PFSK-1 (cell line): ENCODE results near the gene CLPTM1L.

Experiments used
- FOXP2 ChIP-seq: optimal IDR thresholded peaks from 2 replicates; pipeline ENCODE3; 2011; ENCODE audit warnings: borderline replicate concordance, control low read depth, inconsistent platforms; ENCODE audit not compliant: insufficient read depth; ENCODE audit errors: extremely low read length, extremely low read depth
- POLR2AphosphoS5 ChIP-seq: IDR thresholded peaks from 2 replicates; pipeline ENCODE4 v1.6.1; 2012; ENCODE audit warnings: low read depth, mild to moderate bottlenecking, control low read depth, low read length, moderate library complexity
- SIN3A ChIP-seq: IDR thresholded peaks from 2 replicates; pipeline ENCODE4 v1.6.1; 2012; ENCODE audit warnings: mild to moderate bottlenecking, low read length, moderate library complexity, borderline replicate concordance; ENCODE audit not compliant: insufficient read depth
- TAF1 ChIP-seq: IDR thresholded peaks from 2 replicates; pipeline ENCODE4 v1.6.1; 2012; ENCODE audit warnings: low read length, control low read depth, borderline replicate concordance; ENCODE audit not compliant: insufficient read depth
- TF ChIP-seq, protein P1 (sequence below), 2 experiments: IDR thresholded peaks; 2 replicates each; pipeline versions ENCODE4 v1.6.1 to v1.8.0; 2011 to 2012; ENCODE audit warnings: low read depth in 2 of 2, low read length in 2 of 2, control low read depth in 1 of 2, inconsistent platforms in 1 of 2, mild to moderate bottlenecking in 1 of 2, moderate library complexity in 1 of 2; ENCODE audit not compliant: insufficient read depth in 1 of 2

The CLPTM1L gene

DNA sequence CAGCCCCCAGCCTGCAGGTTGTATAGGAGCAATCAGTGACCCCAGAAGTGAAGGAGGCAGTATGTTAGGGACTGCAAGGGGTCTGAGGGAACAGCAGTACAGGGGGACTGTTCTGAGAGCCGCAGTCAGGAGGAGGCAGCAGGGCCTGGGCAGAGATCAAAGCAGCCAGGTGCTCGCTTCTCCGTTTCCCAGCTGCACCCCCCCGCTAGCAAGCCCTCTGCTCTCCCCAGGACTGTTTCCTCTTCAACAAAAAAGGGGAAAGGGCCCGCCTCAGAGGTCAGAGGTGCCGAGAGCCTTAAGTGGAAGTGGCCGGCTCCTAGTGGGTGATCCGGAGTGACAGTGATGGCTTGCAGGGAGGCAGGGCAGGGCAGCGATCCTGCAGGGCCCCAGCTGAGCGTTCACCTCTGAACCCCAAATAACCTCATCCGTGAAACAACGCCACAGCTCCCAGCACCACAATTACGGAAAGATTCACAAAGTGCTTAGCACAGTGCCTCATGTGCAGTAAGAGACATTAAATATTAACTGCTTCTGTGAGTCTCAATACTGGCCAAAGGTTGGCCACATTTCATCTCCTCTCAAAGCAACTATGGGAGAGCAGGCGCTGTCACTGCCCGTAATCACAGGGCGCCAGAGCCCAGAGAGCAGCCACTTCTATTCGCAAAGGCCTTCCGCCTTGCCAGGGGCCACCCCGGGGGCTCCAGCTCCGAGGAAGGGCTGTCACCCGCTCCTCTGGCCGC, 8.0 kb downstream of the CLPTM1L start:
- TF ChIP-seq TAF1, result no peak
- TF ChIP-seq, protein P1, sequence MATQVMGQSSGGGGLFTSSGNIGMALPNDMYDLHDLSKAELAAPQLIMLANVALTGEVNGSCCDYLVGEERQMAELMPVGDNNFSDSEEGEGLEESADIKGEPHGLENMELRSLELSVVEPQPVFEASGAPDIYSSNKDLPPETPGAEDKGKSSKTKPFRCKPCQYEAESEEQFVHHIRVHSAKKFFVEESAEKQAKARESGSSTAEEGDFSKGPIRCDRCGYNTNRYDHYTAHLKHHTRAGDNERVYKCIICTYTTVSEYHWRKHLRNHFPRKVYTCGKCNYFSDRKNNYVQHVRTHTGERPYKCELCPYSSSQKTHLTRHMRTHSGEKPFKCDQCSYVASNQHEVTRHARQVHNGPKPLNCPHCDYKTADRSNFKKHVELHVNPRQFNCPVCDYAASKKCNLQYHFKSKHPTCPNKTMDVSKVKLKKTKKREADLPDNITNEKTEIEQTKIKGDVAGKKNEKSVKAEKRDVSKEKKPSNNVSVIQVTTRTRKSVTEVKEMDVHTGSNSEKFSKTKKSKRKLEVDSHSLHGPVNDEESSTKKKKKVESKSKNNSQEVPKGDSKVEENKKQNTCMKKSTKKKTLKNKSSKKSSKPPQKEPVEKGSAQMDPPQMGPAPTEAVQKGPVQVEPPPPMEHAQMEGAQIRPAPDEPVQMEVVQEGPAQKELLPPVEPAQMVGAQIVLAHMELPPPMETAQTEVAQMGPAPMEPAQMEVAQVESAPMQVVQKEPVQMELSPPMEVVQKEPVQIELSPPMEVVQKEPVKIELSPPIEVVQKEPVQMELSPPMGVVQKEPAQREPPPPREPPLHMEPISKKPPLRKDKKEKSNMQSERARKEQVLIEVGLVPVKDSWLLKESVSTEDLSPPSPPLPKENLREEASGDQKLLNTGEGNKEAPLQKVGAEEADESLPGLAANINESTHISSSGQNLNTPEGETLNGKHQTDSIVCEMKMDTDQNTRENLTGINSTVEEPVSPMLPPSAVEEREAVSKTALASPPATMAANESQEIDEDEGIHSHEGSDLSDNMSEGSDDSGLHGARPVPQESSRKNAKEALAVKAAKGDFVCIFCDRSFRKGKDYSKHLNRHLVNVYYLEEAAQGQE (IDR thresholded peaks at IDR 0.05; ENCODE audit: insufficient read depth in 1 of 2, low read depth in 2 of 2, low read length in 2 of 2), result no peak
- TF ChIP-seq POLR2AphosphoS5, result no peak
- no peak for TF ChIP-seq SIN3A
- no peak for TF ChIP-seq FOXP2

- TF ChIP-seq TAF1, result no peak
Observed at GRCh38 chr5:1336106-1336561, 8.8 kb downstream of the CLPTM1L start.

DNA sequence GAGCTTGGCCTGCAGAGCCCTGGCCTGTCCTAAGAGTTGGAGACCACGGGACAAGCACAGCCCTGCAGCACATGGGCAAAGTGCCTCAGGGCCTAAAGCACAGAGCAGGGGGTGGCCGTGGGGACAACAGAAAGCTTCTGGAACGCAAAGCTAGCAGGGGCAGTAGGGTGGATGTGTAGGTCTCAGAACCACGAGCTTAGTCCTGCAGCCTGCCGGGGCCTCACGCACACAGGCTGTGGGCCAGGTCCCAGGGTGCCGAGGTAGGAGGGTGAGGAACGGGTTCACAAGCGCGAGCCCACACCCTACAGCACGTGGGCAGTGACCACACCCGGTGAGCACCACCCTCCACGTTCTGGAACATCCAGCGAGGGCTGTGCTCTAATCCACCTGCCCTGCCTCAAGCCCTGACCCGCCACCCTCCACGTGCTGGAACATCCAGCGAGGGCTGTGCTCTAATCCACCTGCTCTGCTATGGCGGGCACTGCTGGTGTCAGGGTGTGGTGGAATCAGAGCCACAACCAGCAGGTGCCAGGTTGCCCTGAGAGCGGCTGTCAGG, 9.3 kb downstream of the CLPTM1L start:
- TF ChIP-seq SIN3A, result no peak
- no peak for TF ChIP-seq TAF1
- no peak for TF ChIP-seq POLR2AphosphoS5
- TF ChIP-seq, protein P1 (IDR thresholded peaks at IDR 0.05; ENCODE audit: insufficient read depth in 1 of 2, low read depth in 2 of 2, low read length in 2 of 2), result no peak
- TF ChIP-seq FOXP2, result no peak

DNA sequence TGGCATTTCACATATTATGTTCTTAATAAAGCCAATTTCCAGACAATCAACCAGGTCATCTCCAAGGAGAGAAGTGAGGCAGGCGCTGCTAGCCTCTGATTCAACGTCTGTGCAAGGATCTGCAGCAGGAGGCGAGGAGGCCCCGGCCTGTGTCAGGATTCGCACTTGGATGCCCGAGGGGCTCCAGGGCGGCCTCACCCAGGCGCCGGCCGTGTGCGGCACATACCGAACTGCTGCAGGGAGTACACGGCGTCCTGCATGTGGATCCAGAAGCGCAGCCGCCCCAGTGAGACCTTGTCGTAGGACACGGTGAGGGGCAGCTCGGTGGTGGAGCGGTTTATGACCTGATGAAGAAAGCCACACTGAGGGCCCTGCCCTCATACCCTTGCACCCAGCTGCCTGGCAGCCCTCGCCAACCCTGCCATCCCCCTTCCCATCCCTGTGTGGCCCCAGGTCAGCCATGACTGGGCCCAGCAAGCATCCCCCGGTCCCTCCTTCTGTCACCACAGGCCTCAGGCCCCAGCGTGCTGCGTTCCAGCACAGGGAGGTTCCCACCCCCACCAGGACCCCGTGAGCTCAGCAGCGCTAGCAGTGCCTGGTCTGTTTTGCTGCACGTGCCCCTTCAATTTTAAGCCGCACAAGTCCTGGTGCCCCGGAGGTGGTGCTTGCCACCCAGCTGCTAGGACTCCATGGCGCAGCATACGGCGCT, 9.9 kb downstream of the CLPTM1L start:
- TF ChIP-seq, protein P1 (IDR thresholded peaks at IDR 0.05; ENCODE audit: insufficient read depth in 1 of 2, low read depth in 2 of 2, low read length in 2 of 2), result no peak
- TF ChIP-seq FOXP2 (no peak), POLR2AphosphoS5 (no peak), TAF1 (no peak), SIN3A (no peak)

GRCh38 chr5:1333986-1334385, 10.9 kb downstream of the CLPTM1L start:
- TF ChIP-seq POLR2AphosphoS5, result no peak
- TF ChIP-seq TAF1, result no peak
- no peak for TF ChIP-seq SIN3A
- TF ChIP-seq FOXP2, result no peak
- TF ChIP-seq, protein P1 (IDR thresholded peaks at IDR 0.05; ENCODE audit: insufficient read depth in 1 of 2, low read depth in 2 of 2, low read length in 2 of 2), result no peak
